HEK293 (cell line): ENCODE results near the gene TSHR.

Source experiments
- ZBTB21 ChIP-seq: fragments of 450-650 bp; formaldehyde crosslinking; IDR thresholded peaks from 2 replicates; pipeline ENCODE4 v1.5.1; 2017; ENCODE audit warnings: missing biosample characterization, missing genetic modification characterization
- ZNF133 ChIP-seq: fragments of 450-650 bp; formaldehyde crosslinking; IDR thresholded peaks from 2 replicates; pipeline ENCODE4 v1.5.1; 2016; ENCODE audit warnings: missing biosample characterization, missing genetic modification characterization
- ZNF776 ChIP-seq: fragments of 450-650 bp; formaldehyde crosslinking; IDR thresholded peaks from 2 replicates; pipeline ENCODE4 v1.5.0; 2017; ENCODE audit warnings: missing biosample characterization, missing genetic modification characterization, borderline replicate concordance
- TF ChIP-seq, protein P1 (sequence below): fragments of 450-650 bp; formaldehyde crosslinking; IDR thresholded peaks from 2 replicates; pipeline ENCODE4 v1.5.1; 2016; ENCODE audit warnings: missing biosample characterization, missing genetic modification characterization
- TF ChIP-seq, protein P2 (sequence below): fragments of 450-650 bp; formaldehyde crosslinking; IDR thresholded peaks from 2 replicates; pipeline ENCODE4 v1.5.1; 2017; ENCODE audit warnings: missing biosample characterization, missing genetic modification characterization

- TF ChIP-seq, protein P1, sequence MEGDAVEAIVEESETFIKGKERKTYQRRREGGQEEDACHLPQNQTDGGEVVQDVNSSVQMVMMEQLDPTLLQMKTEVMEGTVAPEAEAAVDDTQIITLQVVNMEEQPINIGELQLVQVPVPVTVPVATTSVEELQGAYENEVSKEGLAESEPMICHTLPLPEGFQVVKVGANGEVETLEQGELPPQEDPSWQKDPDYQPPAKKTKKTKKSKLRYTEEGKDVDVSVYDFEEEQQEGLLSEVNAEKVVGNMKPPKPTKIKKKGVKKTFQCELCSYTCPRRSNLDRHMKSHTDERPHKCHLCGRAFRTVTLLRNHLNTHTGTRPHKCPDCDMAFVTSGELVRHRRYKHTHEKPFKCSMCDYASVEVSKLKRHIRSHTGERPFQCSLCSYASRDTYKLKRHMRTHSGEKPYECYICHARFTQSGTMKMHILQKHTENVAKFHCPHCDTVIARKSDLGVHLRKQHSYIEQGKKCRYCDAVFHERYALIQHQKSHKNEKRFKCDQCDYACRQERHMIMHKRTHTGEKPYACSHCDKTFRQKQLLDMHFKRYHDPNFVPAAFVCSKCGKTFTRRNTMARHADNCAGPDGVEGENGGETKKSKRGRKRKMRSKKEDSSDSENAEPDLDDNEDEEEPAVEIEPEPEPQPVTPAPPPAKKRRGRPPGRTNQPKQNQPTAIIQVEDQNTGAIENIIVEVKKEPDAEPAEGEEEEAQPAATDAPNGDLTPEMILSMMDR (tag by site-specific recombination) = no peak
- TF ChIP-seq ZBTB21 = no peak
- no peak for TF ChIP-seq ZNF776
- TF ChIP-seq, protein P2, sequence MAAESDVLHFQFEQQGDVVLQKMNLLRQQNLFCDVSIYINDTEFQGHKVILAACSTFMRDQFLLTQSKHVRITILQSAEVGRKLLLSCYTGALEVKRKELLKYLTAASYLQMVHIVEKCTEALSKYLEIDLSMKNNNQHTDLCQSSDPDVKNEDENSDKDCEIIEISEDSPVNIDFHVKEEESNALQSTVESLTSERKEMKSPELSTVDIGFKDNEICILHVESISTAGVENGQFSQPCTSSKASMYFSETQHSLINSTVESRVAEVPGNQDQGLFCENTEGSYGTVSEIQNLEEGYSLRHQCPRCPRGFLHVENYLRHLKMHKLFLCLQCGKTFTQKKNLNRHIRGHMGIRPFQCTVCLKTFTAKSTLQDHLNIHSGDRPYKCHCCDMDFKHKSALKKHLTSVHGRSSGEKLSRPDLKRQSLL (tag by site-specific recombination) = no peak
- TF ChIP-seq ZNF133 (tag by site-specific recombination) = no peak
Measured at GRCh38 chr14:81176241-81176640, 220.8 kb downstream of the TSHR start.
